Body of pancreas (tissue), 4 donors: ENCODE data around the gene LECT2. TPM values are rescaled to one million over a fixed set of nuclear protein-coding genes. Genes with fewer than 3 reads are reported as not detected.

Experiments
- ATAC-seq: fragments of 150-250 bp; one replicate; pipeline ENCODE4 v1.9.1; 2016
- DNase-seq, 4 donors: peaks; one replicate each; pipeline ENCODE4 v3.0.0-alpha.2; 2019
- H3K27ac ChIP-seq, 4 donors: fragments of 200-600 bp; sonication (generic); 1 replicate in 3 of 4; 2 replicates in 1 of 4; pipeline versions ENCODE4 v1.5.1 to v1.6.1; 2016 to 2019; ENCODE audit warnings: mild to moderate bottlenecking in 1 of 4, mixed read lengths in 1 of 4, moderate library complexity in 1 of 4
- H3K27me3 ChIP-seq, 2 donors: fragments of 200-600 bp; sonication (generic); one replicate each; pipeline ENCODE4 v1.6.0; 2016; ENCODE audit warnings: mild to moderate bottlenecking in 1 of 2
- H3K36me3 ChIP-seq, 2 donors: fragments of 200-600 bp; sonication (generic); replicated peaks in 1 of 2; 2 replicates each; pipeline ENCODE4 v1.5.1; 2016; ENCODE audit warnings: low read depth in 2 of 2; ENCODE audit not compliant: insufficient read depth in 1 of 2
- H3K4me1 ChIP-seq: fragments of 200-600 bp; sonication (generic); one replicate; pipeline ENCODE4 v1.6.0; 2016
- H3K4me3 ChIP-seq, 2 donors: fragments of 200-600 bp; sonication (generic); 1 replicate in 1 of 2; 2 replicates in 1 of 2; pipeline ENCODE4 v1.5.1; 2016 to 2019
- H3K9me3 ChIP-seq, 3 donors: fragments of 200-600 bp; sonication (generic); 1 replicate in 2 of 3; 2 replicates in 1 of 3; pipeline ENCODE4 v1.5.1; 2016
- POLR2A ChIP-seq, 3 donors: fragments of 450-650 bp; IDR thresholded peaks; one replicate each; pipeline ENCODE4 v1.6.1; 2016; ENCODE audit warnings: antibody characterized with exemption in 3 of 3, mild to moderate bottlenecking in 2 of 3
- WGBS, 2 donors: methylation state at CpG; one replicate each; pipeline ENCODE4 v1.1.5; 2017; 5-methylcytosine and 5-hydroxymethylcytosine counted together
- intact Hi-C: fragments of 100-400 bp; cut with DNase I; formaldehyde crosslinking; loops from one replicate; pipeline ENCODE4 v1.15.1; 2023
- total RNA-seq, 2 donors: library from RNA; depleted of rRNA; stranded (reverse); fragments of >200 nt; gene quantifications; one replicate each; pipeline ENCODE4 v1.1.0, GENCODE V29; 2016
- TF ChIP-seq, protein P1 (sequence below), 7 experiments: fragments of 450-650 bp in 4 of 7; fragments of 200-600 bp in 3 of 7; sonication (generic) in 3 of 7; IDR thresholded peaks; one replicate each; pipeline ENCODE4 v1.5.1; 2016 to 2019; ENCODE audit warnings: antibody characterized with exemption in 7 of 7

Gene LECT2
- total RNA-seq, 2 donors from 2014 or later = not detected

DNA sequence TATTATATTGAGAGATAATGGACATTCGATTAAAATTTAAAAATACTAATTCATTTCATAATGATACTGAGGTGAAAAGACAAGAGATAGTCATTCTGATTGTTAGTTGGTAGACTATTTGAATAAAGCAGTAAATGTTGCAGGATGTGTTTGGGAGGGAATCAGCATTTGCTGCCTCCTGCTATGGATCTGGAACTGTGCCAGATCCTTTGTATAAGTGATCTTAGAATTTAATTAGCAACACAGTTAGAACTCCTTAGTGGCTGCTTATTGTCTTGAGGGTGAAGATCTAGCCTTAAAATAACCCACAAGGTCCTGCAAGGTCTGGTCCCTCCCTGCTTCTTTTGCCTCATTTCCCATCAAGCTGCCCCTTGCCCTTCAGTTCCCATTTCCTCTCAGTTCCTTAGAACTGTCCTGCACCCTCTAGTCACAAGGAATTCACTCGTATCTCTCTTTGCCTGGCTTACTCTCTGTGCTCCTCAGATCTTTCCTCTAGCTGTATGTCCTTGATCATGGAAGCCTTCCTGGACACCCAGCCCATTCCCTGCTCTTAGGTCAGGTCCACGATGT lies 12.5 kb downstream of the LECT2 start:
- DNase-seq (no peak), ATAC-seq (no peak)
- Histone ChIP-seq H3K36me3 (no peaks in the 10 kb centered on the region), H3K27me3 (no peaks in the 10 kb centered on the region), H3K9me3 (no peaks in the 10 kb centered on the region), H3K4me3 (no peak overlapping the region), H3K4me1 (no peaks in the 10 kb centered on the region), H3K27ac (no peak overlapping the region)
- no peak for TF ChIP-seq POLR2A (IDR thresholded peaks at IDR 0.05)
- TF ChIP-seq, protein P1, sequence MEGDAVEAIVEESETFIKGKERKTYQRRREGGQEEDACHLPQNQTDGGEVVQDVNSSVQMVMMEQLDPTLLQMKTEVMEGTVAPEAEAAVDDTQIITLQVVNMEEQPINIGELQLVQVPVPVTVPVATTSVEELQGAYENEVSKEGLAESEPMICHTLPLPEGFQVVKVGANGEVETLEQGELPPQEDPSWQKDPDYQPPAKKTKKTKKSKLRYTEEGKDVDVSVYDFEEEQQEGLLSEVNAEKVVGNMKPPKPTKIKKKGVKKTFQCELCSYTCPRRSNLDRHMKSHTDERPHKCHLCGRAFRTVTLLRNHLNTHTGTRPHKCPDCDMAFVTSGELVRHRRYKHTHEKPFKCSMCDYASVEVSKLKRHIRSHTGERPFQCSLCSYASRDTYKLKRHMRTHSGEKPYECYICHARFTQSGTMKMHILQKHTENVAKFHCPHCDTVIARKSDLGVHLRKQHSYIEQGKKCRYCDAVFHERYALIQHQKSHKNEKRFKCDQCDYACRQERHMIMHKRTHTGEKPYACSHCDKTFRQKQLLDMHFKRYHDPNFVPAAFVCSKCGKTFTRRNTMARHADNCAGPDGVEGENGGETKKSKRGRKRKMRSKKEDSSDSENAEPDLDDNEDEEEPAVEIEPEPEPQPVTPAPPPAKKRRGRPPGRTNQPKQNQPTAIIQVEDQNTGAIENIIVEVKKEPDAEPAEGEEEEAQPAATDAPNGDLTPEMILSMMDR (IDR thresholded peaks at IDR 0.05) = no peak
- 48 to 50% methylated on average over 3 of the region's 3 CpGs for WGBS, 2 donors
- intact Hi-C loops = loop anchor here (5.0 kb wide), 1 partner anchor 270 kb away; no protein-coding TSS in a partner anchor

DNA sequence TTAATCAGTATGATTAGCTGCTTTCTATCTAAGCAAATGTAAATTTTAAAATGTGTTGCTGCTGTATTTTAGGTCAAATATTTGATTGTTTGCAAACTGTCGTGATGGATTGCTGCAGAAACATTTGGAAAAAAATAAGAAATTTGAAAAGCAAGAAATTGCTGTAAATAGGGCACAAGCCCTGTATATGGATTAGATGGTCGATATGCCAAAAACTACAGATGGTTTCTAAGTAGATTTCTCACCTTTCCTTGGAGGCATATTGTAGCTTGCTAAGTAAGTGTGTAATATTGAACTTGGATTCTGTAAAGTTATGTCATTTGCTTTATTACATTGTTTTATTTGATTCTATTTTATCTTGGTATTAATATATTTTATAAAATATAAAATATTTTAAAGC lies 13.1 kb downstream of the LECT2 start:
- H3K4me1 ChIP-seq = no peaks in the 10 kb centered on the region
- H3K36me3 ChIP-seq = no peaks in the 10 kb centered on the region
- 59 to 61% methylated on average over 2 of the region's 2 CpGs for WGBS, 2 donors
- intact Hi-C loops = loop anchor here (5.0 kb wide), 1 partner anchor 271 kb away; no protein-coding TSS in a partner anchor
- H3K27me3 ChIP-seq = no peaks in the 10 kb centered on the region
- no peak overlapping the region for H3K4me3 ChIP-seq
- ATAC-seq (no peak), DNase-seq (no peak)
- H3K9me3 ChIP-seq = no peaks in the 10 kb centered on the region
- H3K27ac ChIP-seq = no peak overlapping the region
- TF ChIP-seq, protein P1 (IDR thresholded peaks at IDR 0.05) = no peak
- TF ChIP-seq POLR2A (IDR thresholded peaks at IDR 0.05) = no peak

DNA sequence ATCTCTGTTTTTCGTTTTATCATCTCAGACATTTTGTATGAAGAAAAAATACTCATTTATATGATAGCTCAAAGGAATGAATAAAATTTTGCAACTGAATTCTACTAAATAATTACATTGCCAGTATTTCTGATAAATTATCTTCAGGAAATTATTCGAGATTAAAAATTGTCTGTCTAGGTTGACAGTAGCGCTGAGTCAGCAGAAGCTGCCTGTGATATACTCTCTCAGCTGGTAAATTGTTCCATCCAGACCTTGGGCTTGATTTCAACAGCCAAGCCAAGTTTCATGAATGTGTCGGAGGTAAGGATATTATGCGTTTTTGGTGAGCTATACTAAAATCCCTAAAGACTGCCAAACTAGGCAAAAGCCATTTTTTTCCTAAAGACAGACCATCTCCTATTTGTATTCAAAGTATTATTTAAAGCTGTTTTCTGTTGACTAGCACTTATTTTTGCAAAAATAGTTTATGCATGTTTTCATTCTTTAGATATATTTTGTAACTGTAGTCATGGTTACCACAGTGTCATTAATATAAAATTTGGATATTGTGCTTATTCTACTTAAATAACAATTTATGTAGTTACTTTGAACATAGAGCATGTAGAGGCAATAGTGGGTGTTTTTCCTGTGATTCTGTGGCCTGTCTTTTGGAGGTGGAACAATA lies 17.4 kb downstream of the LECT2 start:
- Histone ChIP-seq H3K4me3 (no peak overlapping the region), H3K36me3 (no peaks in the 10 kb centered on the region), H3K27ac (no peak overlapping the region), H3K9me3 (no peaks in the 10 kb centered on the region), H3K4me1 (no peaks in the 10 kb centered on the region), H3K27me3 (no peaks in the 10 kb centered on the region)
- no peak for ATAC-seq
- no peak for TF ChIP-seq POLR2A (IDR thresholded peaks at IDR 0.05)
- TF ChIP-seq, protein P1 (IDR thresholded peaks at IDR 0.05) = no peak
- intact Hi-C loops = no loop called here
- 61 to 70% methylated on average over 5 of the region's 5 CpGs for WGBS, 2 donors
- DNase-seq = no peak

DNA sequence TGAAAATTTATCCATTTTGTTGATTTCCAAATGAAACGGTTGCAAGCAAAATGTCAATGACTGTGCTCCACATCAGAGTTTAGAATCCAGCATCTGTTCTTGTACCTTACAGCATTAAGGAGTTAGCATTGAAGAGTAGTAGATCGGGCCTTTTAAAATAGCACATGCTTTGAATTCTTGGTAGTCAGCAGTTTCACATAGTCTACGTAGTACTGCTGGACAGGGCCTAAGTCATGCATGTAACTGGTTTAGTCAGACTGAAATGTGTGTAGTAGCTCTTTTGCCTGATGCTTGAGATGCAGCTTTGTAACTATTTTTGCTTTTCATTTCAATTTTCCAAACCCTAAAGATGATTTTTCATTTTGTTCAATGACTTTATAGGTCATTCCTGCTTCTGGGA lies 19.8 kb downstream of the LECT2 start:
- Histone ChIP-seq H3K36me3 (no peaks in the 10 kb centered on the region), H3K9me3 (no peaks in the 10 kb centered on the region), H3K4me3 (no peak overlapping the region), H3K27me3 (peaks cover 4 to 5% of the 10 kb centered on the region in 2 donors), H3K27ac (no peak overlapping the region), H3K4me1 (peaks cover 11% of the 10 kb centered on the region)
- DNase-seq (no peak), ATAC-seq (no peak)
- 63 to 65% methylated on average over 3 of the region's 3 CpGs for WGBS, 2 donors
- no peak for TF ChIP-seq POLR2A (IDR thresholded peaks at IDR 0.05)
- TF ChIP-seq, protein P1 (IDR thresholded peaks at IDR 0.05) = no peak
- intact Hi-C loops = no loop called here

DNA sequence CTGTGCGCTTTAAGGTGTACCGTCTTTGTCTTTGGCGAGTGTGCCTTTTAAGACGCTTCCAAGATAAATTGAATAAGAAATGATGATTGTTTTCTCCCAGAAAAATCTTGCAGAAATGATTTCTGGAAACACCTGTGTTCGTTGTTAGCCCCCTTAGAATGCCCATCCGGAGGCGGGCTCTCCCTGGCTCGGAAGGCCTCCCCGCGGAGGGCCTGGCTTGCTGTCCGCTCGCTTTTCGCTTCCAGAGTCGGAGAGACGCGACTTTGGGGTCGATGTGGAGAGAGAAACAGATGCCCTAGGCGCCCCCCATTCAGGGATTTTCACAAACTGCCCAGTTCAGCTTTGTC lies 23.9 kb downstream of the LECT2 start:
- ATAC-seq (no peak), DNase-seq (no peak)
- no peak overlapping the region for H3K27ac ChIP-seq
- H3K36me3 ChIP-seq = no peaks in the 10 kb centered on the region
- no peaks in the 10 kb centered on the region for H3K9me3 ChIP-seq
- no peak overlapping the region for H3K4me3 ChIP-seq
- H3K4me1 ChIP-seq = peaks cover 13% of the 10 kb centered on the region
- intact Hi-C loops = no loop called here
- TF ChIP-seq, protein P1 (IDR thresholded peaks at IDR 0.05) = no peak
- TF ChIP-seq POLR2A (IDR thresholded peaks at IDR 0.05) = no peak
- WGBS, 2 donors = 23 to 30% methylated on average over 17 to 18 of the region's 18 CpGs
- peaks cover 4 to 9% of the 10 kb centered on the region in 2 donors for H3K27me3 ChIP-seq
